Measurements from ENCODE around the gene THADA.
"Not testable (repeated sequence)": the region's sequence is repeated elsewhere in the genome, so short reads cannot be mapped to it uniquely, and the experiment has no call there.

The THADA gene

GRCh38 chr2:43556256-43556655 lies 39.6 kb downstream of the THADA start:
- DNase-seq (ENCODE audit: low spot score): no peak
- no peak for TF ChIP-seq CTCF (IDR thresholded peaks at IDR 0.05; ENCODE audit: extremely low read depth, missing control alignments)

- DNase-seq (ENCODE audit: low spot score): no peak
- TF ChIP-seq CTCF (IDR thresholded peaks at IDR 0.05; ENCODE audit: extremely low read depth, missing control alignments): no peak
Observed at GRCh38 chr2:43553341-43553855, 42.4 kb downstream of the THADA start.

GRCh38 chr2:43551990-43552389 lies 43.8 kb downstream of the THADA start:
- DNase-seq (ENCODE audit: low spot score): no peak
- TF ChIP-seq CTCF (IDR thresholded peaks at IDR 0.05; ENCODE audit: extremely low read depth, missing control alignments): no peak

GRCh38 chr2:43548381-43548780 lies 47.5 kb downstream of the THADA start:
- DNase-seq (ENCODE audit: low spot score): not testable (repeated sequence)

- peak; percentile 51 for DNase-seq (ENCODE audit: low spot score)
Observed at GRCh38 chr2:43542285-43542933, 53.4 kb downstream of the THADA start.

GRCh38 chr2:43541165-43541564 lies 54.7 kb downstream of the THADA start:
- no peak for TF ChIP-seq CTCF (IDR thresholded peaks at IDR 0.05; ENCODE audit: extremely low read depth, missing control alignments)
- DNase-seq (ENCODE audit: low spot score): no peak

More at GRCh38 chr2:43542285-43542933, 53.4 kb downstream of the THADA start:
- peak; percentile 9 for TF ChIP-seq CTCF (IDR thresholded peaks at IDR 0.05; ENCODE audit: extremely low read depth, missing control alignments)

- DNase-seq (ENCODE audit: low spot score): no peak
- no peak for TF ChIP-seq CTCF (IDR thresholded peaks at IDR 0.05; ENCODE audit: extremely low read depth, missing control alignments)
Observed at GRCh38 chr2:43540021-43540779, 55.6 kb downstream of the THADA start.
